ENCODE data around the gene CC2D2A. TPM values are rescaled to one million over a fixed set of nuclear protein-coding genes. Genes with fewer than 3 reads are reported as not detected.

Gene CC2D2A
- total RNA-seq, 2 donors from 2014 or later: 2.6 to 8.3 TPM

GRCh38 chr4:15542760-15543159 lies 73.1 kb downstream of the CC2D2A start:
- Histone ChIP-seq H3K4me1 (no peaks in the 10 kb centered on the region), H3K27me3 (no peaks in the 10 kb centered on the region), H3K9ac (ENCODE audit: low read depth in 2 of 2, low read length in 2 of 2) (no peak overlapping the region), H3K9me3 (no peaks in the 10 kb centered on the region), H3K27ac (no peak overlapping the region), H3K36me3 (no peaks in the 10 kb centered on the region), H3K4me3 (no peak overlapping the region)
- intact Hi-C loops (cut with DNase I): no loop called here
- DNase-seq: no peak
- no peak for TF ChIP-seq CTCF (IDR thresholded peaks at IDR 0.05)

- H3K27ac ChIP-seq: no peak overlapping the region
- H3K36me3 ChIP-seq: no peaks in the 10 kb centered on the region
- H3K4me3 ChIP-seq: no peak overlapping the region
- no peak for TF ChIP-seq CTCF (IDR thresholded peaks at IDR 0.05)
- H3K27me3 ChIP-seq: no peaks in the 10 kb centered on the region
- intact Hi-C loops (cut with DNase I): no loop called here
- DNase-seq: no peak
- no peaks in the 10 kb centered on the region for H3K4me1 ChIP-seq
- no peak overlapping the region for H3K9ac ChIP-seq (ENCODE audit: low read depth in 2 of 2, low read length in 2 of 2)
- H3K9me3 ChIP-seq: no peaks in the 10 kb centered on the region
Measured at GRCh38 chr4:15543537-15544247, 74.0 kb downstream of the CC2D2A start.

- H3K27me3 ChIP-seq: no peaks in the 10 kb centered on the region
- no peak overlapping the region for H3K4me3 ChIP-seq
- no peak overlapping the region for H3K27ac ChIP-seq
- H3K9ac ChIP-seq (ENCODE audit: low read depth in 2 of 2, low read length in 2 of 2): no peak overlapping the region
- H3K4me1 ChIP-seq: no peaks in the 10 kb centered on the region
- no peaks in the 10 kb centered on the region for H3K9me3 ChIP-seq
- TF ChIP-seq CTCF (IDR thresholded peaks at IDR 0.05): no peak
- DNase-seq: no peak
- no peaks in the 10 kb centered on the region for H3K36me3 ChIP-seq
- intact Hi-C loops (cut with DNase I): no loop called here
Measured at GRCh38 chr4:15544248-15544729, 74.6 kb downstream of the CC2D2A start.

GRCh38 chr4:15545371-15545770 lies 75.7 kb downstream of the CC2D2A start:
- no peaks in the 10 kb centered on the region for H3K36me3 ChIP-seq
- no peak overlapping the region for H3K9ac ChIP-seq (ENCODE audit: low read depth in 2 of 2, low read length in 2 of 2)
- no peaks in the 10 kb centered on the region for H3K4me1 ChIP-seq
- no peak for DNase-seq
- intact Hi-C loops (cut with DNase I): no loop called here
- H3K27ac ChIP-seq: no peak overlapping the region
- no peaks in the 10 kb centered on the region for H3K27me3 ChIP-seq
- H3K4me3 ChIP-seq: no peak overlapping the region
- H3K9me3 ChIP-seq: no peaks in the 10 kb centered on the region
- no peak for TF ChIP-seq CTCF (IDR thresholded peaks at IDR 0.05)

GRCh38 chr4:15547392-15547791 lies 77.7 kb downstream of the CC2D2A start:
- Histone ChIP-seq H3K4me1 (no peaks in the 10 kb centered on the region), H3K9ac (ENCODE audit: low read depth in 2 of 2, low read length in 2 of 2) (no peak overlapping the region), H3K27ac (no peak overlapping the region), H3K36me3 (no peaks in the 10 kb centered on the region), H3K27me3 (no peaks in the 10 kb centered on the region), H3K4me3 (no peak overlapping the region), H3K9me3 (no peaks in the 10 kb centered on the region)
- no peak for TF ChIP-seq CTCF (IDR thresholded peaks at IDR 0.05)
- intact Hi-C loops (cut with DNase I): no loop called here
- no peak for DNase-seq
